Hepatocyte (in vitro differentiated cells): ENCODE data around the gene MTHFR. TPM values are rescaled to one million over a fixed set of nuclear protein-coding genes. Genes with fewer than 3 reads are reported as not detected.

Experiments used
- DNase-seq: peaks from one replicate; pipeline ENCODE4 v3.0.0-alpha.2; 2016; ENCODE audit warnings: low spot score
- H2AFZ ChIP-seq: fragments of 200-600 bp; sonication (generic); 2 replicates; pipeline ENCODE4 v1.6.0; 2016; ENCODE audit warnings: antibody characterized with exemption, mild to moderate bottlenecking
- H3K27ac ChIP-seq: fragments of 200-600 bp; sonication (generic); 2 replicates; pipeline ENCODE4 v1.5.1; 2016; ENCODE audit warnings: mild to moderate bottlenecking
- H3K27me3 ChIP-seq: fragments of 200-600 bp; sonication (generic); 2 replicates; pipeline ENCODE4 v1.6.1; 2016
- H3K36me3 ChIP-seq: fragments of 200-600 bp; sonication (generic); replicated peaks from 2 replicates; pipeline ENCODE4 v1.5.1; 2016; ENCODE audit warnings: low read depth; ENCODE audit not compliant: insufficient read depth
- H3K4me1 ChIP-seq: fragments of 200-600 bp; sonication (generic); 2 replicates; pipeline ENCODE4 v1.5.1; 2016; ENCODE audit warnings: mild to moderate bottlenecking, moderate library complexity; ENCODE audit not compliant: insufficient read depth
- H3K4me2 ChIP-seq: fragments of 200-600 bp; sonication (generic); 2 replicates; pipeline ENCODE4 v1.6.0; 2016
- H3K4me3 ChIP-seq: fragments of 200-600 bp; sonication (generic); 2 replicates; pipeline ENCODE4 v1.5.1; 2016; ENCODE audit warnings: mild to moderate bottlenecking
- H3K79me2 ChIP-seq: fragments of 200-600 bp; sonication (generic); 2 replicates; pipeline ENCODE4 v1.6.0; 2017; ENCODE audit warnings: mild to moderate bottlenecking
- H3K9me2 ChIP-seq: fragments of 200-600 bp; sonication (generic); replicated peaks from 2 replicates; pipeline ENCODE4 v1.6.0; 2017; ENCODE audit warnings: mild to moderate bottlenecking; ENCODE audit not compliant: insufficient read depth
- H3K9me3 ChIP-seq: fragments of 200-600 bp; sonication (generic); 2 replicates; pipeline ENCODE4 v1.5.1; 2016; ENCODE audit warnings: low read depth, mild to moderate bottlenecking
- H4K20me1 ChIP-seq: fragments of 200-600 bp; sonication (generic); 2 replicates; pipeline ENCODE4 v1.6.0; 2016; ENCODE audit warnings: mild to moderate bottlenecking; ENCODE audit not compliant: insufficient read depth, poor library complexity, severe bottlenecking
- CTCF ChIP-seq: fragments of 200-600 bp; sonication (generic); IDR thresholded peaks from 2 replicates; pipeline ENCODE4 v1.5.1; 2016; ENCODE audit warnings: antibody characterized with exemption, mild to moderate bottlenecking; ENCODE audit not compliant: poor library complexity
- EZH2 ChIP-seq: fragments of 200-600 bp; sonication (generic); IDR thresholded peaks from 2 replicates; pipeline ENCODE4 v1.6.1; 2016; ENCODE audit warnings: antibody characterized with exemption, mild to moderate bottlenecking, borderline replicate concordance
- EZH2phosphoT487 ChIP-seq: fragments of 200-600 bp; sonication (generic); IDR thresholded peaks from one replicate; pipeline ENCODE4 v1.6.1; 2018; ENCODE audit warnings: antibody characterized with exemption, mild to moderate bottlenecking, low read depth, moderate library complexity; ENCODE audit not compliant: unreplicated experiment, severe bottlenecking
- WGBS: methylation state at CpG from one replicate; pipeline ENCODE4 v1.1.6; 2016; ENCODE audit warnings: low lambda C conversion rate; ENCODE audit errors: missing lambda C conversion rate; 5-methylcytosine and 5-hydroxymethylcytosine counted together
- polyA plus RNA-seq: library from polyadenylated mRNA; unstranded; fragments of >200 nt; fragmentation: Nextera tagmentation; extraction: Ambion mirVana; gene quantifications from 2 replicates; pipeline ENCODE4 v1.2.1, GENCODE V29; 2016
- total RNA-seq: library from RNA; depleted of rRNA; stranded (reverse); fragments of >200 nt; gene quantifications from 2 replicates; pipeline ENCODE4 v1.2.3, GENCODE V29; 2014

MTHFR gene
- total and polyA plus RNA-seq, 2 experiments from 2014 or later: 17.6 to 31.0 TPM

GRCh38 chr1:11741919-11742558, 63.7 kb downstream of the MTHFR start:
- H3K4me3 ChIP-seq: no peak overlapping the region
- DNase-seq: no peak
- peaks cover 3% of the 10 kb centered on the region for H3K79me2 ChIP-seq
- H3K27ac ChIP-seq: no peak overlapping the region
- no peaks in the 10 kb centered on the region for H3K9me3 ChIP-seq
- no peaks in the 10 kb centered on the region for H3K36me3 ChIP-seq
- 90% methylated on average over 5 of the region's 5 CpGs for WGBS
- no peak overlapping the region for H2AFZ ChIP-seq
- TF ChIP-seq CTCF: no peak
- no peak for TF ChIP-seq EZH2
- TF ChIP-seq EZH2phosphoT487: no peak
- H3K27me3 ChIP-seq: no peaks in the 10 kb centered on the region
- H3K4me2 ChIP-seq: no peak overlapping the region
- no peaks in the 10 kb centered on the region for H4K20me1 ChIP-seq
- no peaks in the 10 kb centered on the region for H3K9me2 ChIP-seq
- H3K4me1 ChIP-seq: peaks cover 7% of the 10 kb centered on the region

- H2AFZ ChIP-seq: no peak overlapping the region
- no peaks in the 10 kb centered on the region for H3K9me2 ChIP-seq
- no peaks in the 10 kb centered on the region for H3K36me3 ChIP-seq
- H3K4me2 ChIP-seq: no peak overlapping the region
- no peaks in the 10 kb centered on the region for H3K9me3 ChIP-seq
- H4K20me1 ChIP-seq: no peaks in the 10 kb centered on the region
- peaks cover 11% of the 10 kb centered on the region for H3K4me1 ChIP-seq
- 99% methylated on average over 4 of the region's 4 CpGs for WGBS
- no peaks in the 10 kb centered on the region for H3K27me3 ChIP-seq
- no peak for TF ChIP-seq EZH2
- no peak for TF ChIP-seq EZH2phosphoT487
- TF ChIP-seq CTCF: no peak
- peaks cover 3% of the 10 kb centered on the region for H3K79me2 ChIP-seq
- no peak overlapping the region for H3K4me3 ChIP-seq
- no peak for DNase-seq
- H3K27ac ChIP-seq: no peak overlapping the region
Observed at GRCh38 chr1:11741482-11741881, 64.3 kb downstream of the MTHFR start.

GRCh38 chr1:11740258-11741192, 65.2 kb downstream of the MTHFR start:
- H3K27me3 ChIP-seq: no peaks in the 10 kb centered on the region
- peaks cover 3% of the 10 kb centered on the region for H3K79me2 ChIP-seq
- H3K27ac ChIP-seq: no peak overlapping the region
- no peak overlapping the region for H2AFZ ChIP-seq
- no peaks in the 10 kb centered on the region for H3K9me2 ChIP-seq
- H3K36me3 ChIP-seq: no peaks in the 10 kb centered on the region
- H3K9me3 ChIP-seq: no peaks in the 10 kb centered on the region
- H4K20me1 ChIP-seq: no peaks in the 10 kb centered on the region
- TF ChIP-seq EZH2 (no peak), CTCF (no peak), EZH2phosphoT487 (no peak)
- 83% methylated on average over 12 of the region's 15 CpGs for WGBS
- DNase-seq: no peak
- no peak overlapping the region for H3K4me3 ChIP-seq
- no peak overlapping the region for H3K4me2 ChIP-seq
- peaks cover 11% of the 10 kb centered on the region for H3K4me1 ChIP-seq
